WTC11 (cell line): Measurements from ENCODE around the gene FHOD3.

ENCODE experiments used
- MLX ChIP-seq: sonication (generic); formaldehyde crosslinking; IDR thresholded peaks from 2 replicates; pipeline ENCODE4 v1.8.1; 2023; ENCODE audit warnings: mild to moderate bottlenecking, missing genetic modification reagents, moderate library complexity
- TF ChIP-seq, protein P1 (sequence below): sonication (generic); formaldehyde crosslinking; IDR thresholded peaks from 2 replicates; pipeline ENCODE4 v1.8.0; 2022; ENCODE audit warnings: mild to moderate bottlenecking, missing genetic modification reagents
- TF ChIP-seq, protein P2 (sequence below): fragments of 200-600 bp; IDR thresholded peaks from 2 replicates; pipeline ENCODE4 v1.8.0; 2022; ENCODE audit warnings: antibody characterized with exemption

GRCh38 chr18:36638224-36638623 lies 340.7 kb downstream of the FHOD3 start:
- no peak for TF ChIP-seq MLX
- TF ChIP-seq, protein P1, sequence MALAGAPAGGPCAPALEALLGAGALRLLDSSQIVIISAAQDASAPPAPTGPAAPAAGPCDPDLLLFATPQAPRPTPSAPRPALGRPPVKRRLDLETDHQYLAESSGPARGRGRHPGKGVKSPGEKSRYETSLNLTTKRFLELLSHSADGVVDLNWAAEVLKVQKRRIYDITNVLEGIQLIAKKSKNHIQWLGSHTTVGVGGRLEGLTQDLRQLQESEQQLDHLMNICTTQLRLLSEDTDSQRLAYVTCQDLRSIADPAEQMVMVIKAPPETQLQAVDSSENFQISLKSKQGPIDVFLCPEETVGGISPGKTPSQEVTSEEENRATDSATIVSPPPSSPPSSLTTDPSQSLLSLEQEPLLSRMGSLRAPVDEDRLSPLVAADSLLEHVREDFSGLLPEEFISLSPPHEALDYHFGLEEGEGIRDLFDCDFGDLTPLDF (CRISPR knock-in tag): no peak
- TF ChIP-seq, protein P2, sequence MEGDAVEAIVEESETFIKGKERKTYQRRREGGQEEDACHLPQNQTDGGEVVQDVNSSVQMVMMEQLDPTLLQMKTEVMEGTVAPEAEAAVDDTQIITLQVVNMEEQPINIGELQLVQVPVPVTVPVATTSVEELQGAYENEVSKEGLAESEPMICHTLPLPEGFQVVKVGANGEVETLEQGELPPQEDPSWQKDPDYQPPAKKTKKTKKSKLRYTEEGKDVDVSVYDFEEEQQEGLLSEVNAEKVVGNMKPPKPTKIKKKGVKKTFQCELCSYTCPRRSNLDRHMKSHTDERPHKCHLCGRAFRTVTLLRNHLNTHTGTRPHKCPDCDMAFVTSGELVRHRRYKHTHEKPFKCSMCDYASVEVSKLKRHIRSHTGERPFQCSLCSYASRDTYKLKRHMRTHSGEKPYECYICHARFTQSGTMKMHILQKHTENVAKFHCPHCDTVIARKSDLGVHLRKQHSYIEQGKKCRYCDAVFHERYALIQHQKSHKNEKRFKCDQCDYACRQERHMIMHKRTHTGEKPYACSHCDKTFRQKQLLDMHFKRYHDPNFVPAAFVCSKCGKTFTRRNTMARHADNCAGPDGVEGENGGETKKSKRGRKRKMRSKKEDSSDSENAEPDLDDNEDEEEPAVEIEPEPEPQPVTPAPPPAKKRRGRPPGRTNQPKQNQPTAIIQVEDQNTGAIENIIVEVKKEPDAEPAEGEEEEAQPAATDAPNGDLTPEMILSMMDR: no peak
